D341Med (cell line): ENCODE results near the gene TEX261.

Experiments used
- DNase-seq: peaks from one replicate; pipeline ENCODE4 v3.0.0; 2012; ENCODE audit warnings: low spot score

TEX261 gene

DNA sequence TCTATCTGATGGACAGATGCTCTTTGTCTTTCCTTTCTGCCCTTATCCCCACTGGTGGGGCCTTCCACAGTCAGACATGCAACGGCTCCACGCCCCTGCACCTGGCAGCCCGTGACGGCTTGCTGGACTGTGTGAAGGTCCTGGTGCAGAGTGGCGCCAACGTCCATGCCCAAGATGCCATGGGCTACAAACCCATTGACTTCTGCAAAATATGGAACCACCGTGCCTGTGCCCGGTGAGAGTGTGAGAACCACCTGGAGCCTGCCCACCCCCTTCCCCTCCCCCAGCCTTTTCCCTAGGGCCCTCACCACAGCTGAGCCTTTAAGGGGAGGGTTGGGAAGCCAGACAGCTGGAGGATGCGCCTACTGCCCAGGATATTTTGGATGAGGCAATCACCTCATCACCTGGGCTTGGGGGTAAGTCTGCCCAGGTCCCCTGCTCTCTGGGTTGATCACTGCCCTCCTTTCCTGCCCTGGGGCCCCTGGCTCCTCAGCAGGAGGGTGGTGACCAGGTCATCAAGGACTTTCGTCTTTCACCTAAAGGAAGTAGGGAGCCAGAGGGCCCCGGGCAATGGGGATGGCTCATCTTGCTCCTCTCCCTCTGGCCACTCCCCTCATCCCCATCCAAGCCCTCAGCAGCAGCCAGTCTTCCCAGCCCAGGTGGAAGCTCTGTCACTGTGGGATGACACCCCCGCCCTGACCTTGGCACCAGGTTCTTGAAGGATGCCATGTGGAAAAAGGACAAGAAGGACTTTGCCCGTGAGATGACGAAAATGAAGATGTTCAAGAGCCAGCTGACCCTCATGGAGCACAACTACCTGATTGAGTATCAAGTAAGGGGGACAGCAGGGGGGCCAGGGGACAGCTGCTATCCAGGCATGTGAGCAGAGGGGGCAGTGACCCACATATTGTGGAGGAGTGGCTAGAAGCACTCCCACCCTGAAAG is 12.5 kb downstream of the TEX261 start:
- no peak for DNase-seq

- DNase-seq = no peak
These were observed 13.3 kb downstream of the TEX261 start for GRCh38 chr2:70981421-70981820.

DNA sequence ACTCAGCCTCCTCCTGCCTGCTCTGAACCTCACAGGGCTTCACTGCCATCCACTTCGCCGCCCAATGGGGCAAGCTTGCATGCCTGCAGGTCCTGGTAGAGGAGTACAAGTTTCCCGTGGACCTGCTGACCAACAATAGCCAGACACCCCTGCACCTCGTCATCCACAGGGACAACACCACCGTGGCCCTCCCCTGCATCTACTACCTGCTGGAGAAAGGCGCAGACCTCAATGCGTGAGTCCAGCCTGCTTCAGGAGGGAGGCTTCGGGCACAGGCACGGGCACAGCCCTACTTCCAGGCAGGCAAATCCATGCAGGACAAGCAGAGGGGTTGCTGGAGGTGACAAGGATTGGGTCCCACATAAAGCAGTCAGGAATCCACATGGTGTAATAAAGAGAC is 15.0 kb downstream of the TEX261 start:
- DNase-seq = no peak

- no peak for DNase-seq
These were observed 15.5 kb downstream of the TEX261 start for GRCh38 chr2:70979180-70979488.

- DNase-seq = no peak
These were observed 16.1 kb downstream of the TEX261 start, which contains the start of gene ANKRD53 for GRCh38 chr2:70978341-70979179. TSS of gene ANKRD53 (plus strand) at chr2:70978630. CDS start at chr2:70978646, 16 bp downstream.

- no peak for DNase-seq
These were observed 17.0 kb downstream of the TEX261 start for GRCh38 chr2:70977605-70978205.

GRCh38 chr2:70975237-70975636 is 19.4 kb downstream of the TEX261 start:
- DNase-seq = no peak

GRCh38 chr2:70974592-70974991 is 20.1 kb downstream of the TEX261 start:
- DNase-seq = no peak

GRCh38 chr2:70967189-70967588 is 27.5 kb downstream of the TEX261 start:
- DNase-seq = no peak

GRCh38 chr2:70966681-70967080 is 28.0 kb downstream of the TEX261 start:
- no peak for DNase-seq

DNA sequence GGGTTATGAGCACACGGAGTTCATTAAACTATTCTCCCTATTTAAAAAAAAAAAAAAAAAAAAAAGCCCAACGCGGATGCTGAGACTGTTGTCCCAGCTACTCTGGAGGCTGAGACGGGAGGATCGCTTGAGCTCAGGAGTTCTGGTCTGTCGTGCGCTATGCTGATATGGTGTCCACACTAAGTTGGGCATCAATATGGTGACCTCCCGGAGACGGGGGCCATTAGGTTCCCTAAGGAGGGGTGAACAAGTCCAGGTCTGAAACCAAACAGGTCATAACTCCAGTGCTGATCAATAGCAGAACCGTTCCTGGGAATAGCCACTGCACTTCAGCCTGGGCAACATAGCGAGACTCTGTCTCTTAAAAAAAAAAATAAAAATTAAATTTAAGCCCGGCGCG is 29.2 kb downstream of the TEX261 start:
- no peak for DNase-seq

DNA sequence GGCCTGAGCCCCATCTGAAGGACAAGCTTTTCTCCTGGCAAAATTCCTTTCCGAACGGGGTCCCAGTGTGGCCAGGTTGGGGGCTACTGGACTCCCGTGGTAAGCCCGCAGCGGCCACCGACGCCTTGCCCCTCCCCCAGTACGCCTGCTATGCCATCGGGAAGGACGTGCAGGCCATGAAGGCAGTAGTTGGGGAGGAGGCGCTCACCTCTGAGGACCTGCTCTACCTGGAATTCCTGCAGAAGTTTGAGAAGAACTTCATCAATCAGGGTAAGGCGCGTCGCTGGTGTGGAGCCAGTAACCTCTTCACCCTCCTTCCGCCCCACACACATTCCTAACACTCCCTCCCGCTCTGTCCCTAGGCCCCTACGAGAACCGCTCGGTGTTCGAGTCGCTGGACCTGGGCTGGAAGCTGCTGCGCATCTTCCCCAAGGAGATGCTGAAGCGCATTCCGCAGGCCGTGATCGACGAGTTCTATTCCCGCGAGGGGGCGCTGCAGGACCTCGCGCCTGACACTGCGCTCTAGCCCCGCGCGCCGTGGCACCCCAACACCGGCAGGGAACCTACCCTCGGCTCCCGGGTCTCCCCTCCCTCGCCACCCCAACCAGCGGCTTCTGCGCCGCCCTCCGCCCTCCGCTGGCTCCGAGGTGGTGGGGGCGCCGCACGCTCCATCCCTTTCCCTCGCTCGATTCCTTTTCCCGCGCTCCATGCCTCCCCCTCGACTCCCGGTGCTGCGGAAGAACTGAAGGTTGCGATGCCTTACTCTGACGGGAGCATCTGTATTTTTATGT is 29.9 kb downstream of the TEX261 start:
- DNase-seq = peak; percentile 83

DNA sequence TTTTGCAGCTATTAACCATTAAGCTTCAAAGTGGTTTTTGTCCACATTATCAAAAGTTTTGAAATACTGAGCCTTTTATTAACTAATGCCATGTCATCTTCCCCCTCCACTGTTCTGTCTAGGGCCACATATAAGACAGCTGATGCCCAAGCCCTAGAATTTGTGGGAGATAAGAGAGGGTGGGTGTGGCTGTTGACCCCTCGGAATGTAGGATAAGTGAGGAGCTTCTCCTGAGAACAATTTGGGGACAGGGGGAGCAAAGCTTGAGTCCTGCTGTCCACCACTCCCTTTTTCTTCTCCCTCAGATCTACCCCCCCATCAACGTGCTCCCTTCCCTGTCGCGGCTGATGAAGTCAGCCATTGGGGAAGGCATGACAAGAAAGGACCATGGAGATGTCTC is 30.5 kb downstream of the TEX261 start:
- no peak for DNase-seq

DNA sequence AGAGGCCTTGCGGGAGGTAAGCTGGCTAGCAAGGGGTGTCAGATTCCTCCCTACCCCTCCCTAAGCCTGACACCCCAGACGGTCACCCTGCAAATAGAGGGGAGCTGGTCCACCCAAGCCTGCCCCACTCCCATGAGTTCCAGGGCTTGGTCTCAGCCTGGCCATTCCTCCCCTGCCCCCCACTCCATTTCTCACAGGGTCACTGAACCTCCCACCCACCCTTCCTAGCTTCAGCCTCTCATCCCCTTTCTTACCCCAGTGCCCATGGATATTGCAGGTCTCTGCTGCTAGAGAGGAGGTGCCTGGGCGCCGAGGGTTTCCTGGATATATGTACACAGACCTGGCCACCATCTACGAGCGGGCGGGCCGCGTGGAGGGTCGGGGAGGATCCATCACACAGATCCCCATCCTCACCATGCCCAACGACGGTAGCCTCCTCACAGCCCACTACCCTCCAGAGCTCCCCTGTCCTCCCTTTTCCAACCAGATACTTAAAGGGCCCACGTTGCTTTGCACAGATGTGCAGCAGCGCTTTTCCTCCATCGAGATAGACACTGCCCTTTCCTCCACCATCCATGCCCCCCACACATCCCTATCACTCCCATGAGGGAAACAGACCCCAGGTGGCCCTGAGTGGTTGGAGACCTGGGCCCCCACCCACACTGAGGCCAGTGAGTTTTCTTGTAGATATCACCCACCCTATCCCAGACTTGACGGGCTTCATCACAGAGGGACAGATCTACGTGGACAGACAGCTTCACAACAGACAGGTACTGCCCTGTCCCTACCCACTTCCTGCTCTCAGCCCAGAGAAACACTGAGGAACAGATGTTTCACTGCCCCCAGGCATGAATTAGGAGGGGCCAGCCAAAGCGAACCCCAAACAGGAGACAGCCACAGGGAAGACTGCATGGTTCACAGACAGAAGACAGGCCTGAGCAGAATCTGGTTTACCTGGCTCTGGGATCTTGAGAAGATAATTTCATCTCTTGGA is 31.5 kb downstream of the TEX261 start:
- DNase-seq = no peak

GRCh38 chr2:70962211-70962884 is 32.3 kb downstream of the TEX261 start:
- DNase-seq = no peak

- no peak for DNase-seq
These were observed 33.1 kb downstream of the TEX261 start for GRCh38 chr2:70961648-70961994.

DNA sequence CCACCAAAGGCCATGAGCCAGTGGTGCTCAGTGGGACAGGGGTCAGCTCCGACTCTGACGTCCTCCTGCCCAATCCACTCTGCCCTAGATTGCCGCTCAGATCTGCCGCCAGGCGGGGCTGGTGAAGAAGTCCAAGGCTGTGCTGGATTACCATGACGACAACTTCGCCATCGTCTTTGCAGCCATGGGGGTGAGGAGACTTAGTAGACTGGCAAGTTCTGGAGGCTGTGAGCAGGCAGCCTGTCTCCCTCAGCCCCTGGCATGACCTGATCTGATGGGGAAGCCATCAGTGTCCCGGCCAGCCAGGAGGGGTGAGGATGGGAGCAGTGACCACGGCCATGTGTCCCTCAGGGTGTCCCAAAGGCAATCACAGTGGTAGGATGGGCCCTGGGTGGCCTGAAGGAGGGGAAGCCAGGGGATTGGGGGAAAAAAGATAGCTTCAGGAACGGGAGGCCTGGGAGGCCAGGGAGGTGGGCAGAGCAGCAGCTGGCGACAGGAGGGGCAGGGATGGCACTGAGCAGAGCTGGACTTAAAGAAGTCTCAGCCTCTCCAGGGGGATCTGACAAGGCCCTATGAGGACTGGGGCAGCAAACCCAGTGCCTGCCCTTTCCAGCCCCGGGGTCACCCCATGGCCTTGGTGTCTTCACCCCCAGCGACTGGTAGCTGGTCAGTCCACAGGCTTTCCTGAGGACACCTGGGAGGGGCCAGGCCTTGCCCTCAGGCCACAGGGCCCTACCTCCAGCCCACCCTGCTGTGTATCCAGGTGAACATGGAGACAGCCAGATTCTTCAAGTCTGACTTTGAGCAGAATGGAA is 33.6 kb downstream of the TEX261 start:
- no peak for DNase-seq

GRCh38 chr2:70959851-70960832 is 34.5 kb downstream of the TEX261 start:
- DNase-seq = no peak
